ENCODE data around the gene RRM2.

The RRM2 gene

GRCh38 chr2:10173258-10174005 is 50.9 kb downstream of the RRM2 start:
- no peak for DNase-seq

- no peak for DNase-seq
Observed at GRCh38 chr2:10174173-10174572, 51.6 kb downstream of the RRM2 start.

- no peak for DNase-seq
Observed at GRCh38 chr2:10175441-10175840, 52.9 kb downstream of the RRM2 start.

DNA sequence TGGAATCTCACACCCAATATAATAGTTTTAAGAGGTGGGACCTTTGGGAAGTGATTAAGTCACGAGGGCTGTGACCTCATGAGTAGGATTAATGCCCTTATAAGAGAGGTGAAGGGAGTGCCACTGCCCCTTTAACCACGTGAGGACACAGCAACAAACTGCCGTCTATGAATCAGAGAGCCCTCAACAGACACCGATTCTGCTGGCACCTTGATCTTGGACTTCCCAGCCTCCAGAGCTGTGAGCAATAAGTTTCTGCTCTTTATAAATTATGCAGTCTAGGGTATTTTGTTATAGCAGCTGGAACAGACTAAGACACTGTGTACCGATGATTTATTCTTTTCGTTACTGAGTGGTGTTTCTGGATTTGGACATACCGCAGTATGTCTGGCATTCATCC is 56.2 kb downstream of the RRM2 start:
- no peak for DNase-seq

GRCh38 chr2:10179422-10179821 is 56.9 kb downstream of the RRM2 start:
- DNase-seq = no peak

DNA sequence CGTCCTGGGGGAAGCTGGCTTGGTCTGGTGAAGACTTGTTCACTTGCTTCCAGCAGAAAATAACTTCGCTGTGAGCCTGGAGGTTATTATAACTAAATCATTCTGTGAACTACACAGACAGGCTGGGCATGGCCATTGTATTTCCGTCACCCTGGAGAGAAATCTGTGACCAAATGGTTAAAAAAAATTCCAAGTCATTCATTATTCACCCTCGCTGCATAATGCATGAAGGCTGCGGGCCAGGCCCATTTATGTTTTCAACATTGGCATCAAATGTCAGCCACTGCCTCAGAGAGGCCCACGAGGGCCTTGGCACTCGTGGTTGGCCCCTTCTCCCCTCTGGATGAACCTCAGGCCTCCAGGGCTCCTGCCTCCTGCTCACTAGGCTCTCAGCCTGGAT is 57.7 kb downstream of the RRM2 start:
- DNase-seq = no peak

All from CD4-positive, alpha-beta T cell treated with Interleukin-4 for 4 hours (primary cell).